Cardiac muscle cell (in vitro differentiated cells and primary cell): Measurements from ENCODE around the gene GRK3. TPM values are rescaled to one million over a fixed set of nuclear protein-coding genes. Genes with fewer than 3 reads are reported as not detected.

ENCODE experiments used
- DNase-seq, 2 donors: peaks; one replicate each; pipeline versions ENCODE4 v3.0.0 to v3.0.0-alpha.2; 2010 to 2017; ENCODE audit warnings: low read depth in 1 of 2, low spot score in 1 of 2
- H3K27ac ChIP-seq: fragments of 200-600 bp; sonication (generic); 2 replicates; pipeline ENCODE4 v1.5.1; 2016
- H3K27me3 ChIP-seq: fragments of 200-600 bp; sonication (generic); 2 replicates; pipeline ENCODE4 v1.6.0; 2016; ENCODE audit warnings: control low read depth
- H3K36me3 ChIP-seq: fragments of 200-600 bp; sonication (generic); 2 replicates; pipeline ENCODE4 v1.5.1; 2016; ENCODE audit warnings: control low read depth
- H3K4me1 ChIP-seq: fragments of 200-600 bp; sonication (generic); 2 replicates; pipeline ENCODE4 v1.8.1; 2017; ENCODE audit warnings: low read depth, mild to moderate bottlenecking, mixed run types
- H3K4me3 ChIP-seq: fragments of 200-600 bp; sonication (generic); 2 replicates; pipeline ENCODE4 v1.5.1; 2016; ENCODE audit warnings: mild to moderate bottlenecking
- H3K9me3 ChIP-seq: fragments of 200-600 bp; sonication (generic); 2 replicates; pipeline ENCODE4 v1.5.1; 2017; ENCODE audit warnings: low read depth, mild to moderate bottlenecking, control low read depth
- CTCF ChIP-seq: IDR thresholded peaks from 2 replicates; pipeline ENCODE4 v1.5.1; 2012; ENCODE audit warnings: low read depth, mild to moderate bottlenecking, low read length
- polyA plus RNA-seq: library from polyadenylated mRNA; unstranded; fragments of >200 nt; fragmentation: Nextera tagmentation; extraction: Ambion mirVana; gene quantifications from 2 replicates; pipeline ENCODE4 v1.2.1, GENCODE V29; 2016
- total RNA-seq: library from RNA; depleted of rRNA; stranded (reverse); fragments of >200 nt; gene quantifications from 2 replicates; pipeline ENCODE4 v1.2.3, GENCODE V29; 2016

Gene GRK3
- total and polyA plus RNA-seq, 2 experiments from 2014 or later = 5.7 to 10.5 TPM

GRCh38 chr22:25747245-25747944 is 182.9 kb downstream of the GRK3 start:
- Histone ChIP-seq H3K36me3 (no peaks in the 10 kb centered on the region), H3K4me1 (peaks cover 51% of the 10 kb centered on the region)
- TF ChIP-seq CTCF = no peak

GRCh38 chr22:25748140-25748539 is 183.7 kb downstream of the GRK3 start:
- H3K4me1 ChIP-seq = peaks cover 45% of the 10 kb centered on the region
- peak overlapping the region; percentile 89 for H3K27ac ChIP-seq
- no peaks in the 10 kb centered on the region for H3K9me3 ChIP-seq
- no peaks in the 10 kb centered on the region for H3K27me3 ChIP-seq
- no peaks in the 10 kb centered on the region for H3K36me3 ChIP-seq
- no peak for TF ChIP-seq CTCF
- no peak overlapping the region for H3K4me3 ChIP-seq
- no peak for DNase-seq

More at GRCh38 chr22:25747245-25747944, 182.9 kb downstream of the GRK3 start:
- peak in 1 of 2 donors; percentile 90 for DNase-seq
- no peak overlapping the region for H3K4me3 ChIP-seq
- no peaks in the 10 kb centered on the region for H3K27me3 ChIP-seq
- H3K9me3 ChIP-seq = no peaks in the 10 kb centered on the region
- peak overlapping the region; percentile 89 for H3K27ac ChIP-seq

- peaks cover 2% of the 10 kb centered on the region for H3K36me3 ChIP-seq
- H3K4me3 ChIP-seq = no peak overlapping the region
- TF ChIP-seq CTCF = no peak
- H3K27ac ChIP-seq = peak overlapping the region; percentile 89
- no peaks in the 10 kb centered on the region for H3K9me3 ChIP-seq
- peaks cover 43% of the 10 kb centered on the region for H3K4me1 ChIP-seq
- no peak for DNase-seq
- no peaks in the 10 kb centered on the region for H3K27me3 ChIP-seq
Observed at GRCh38 chr22:25748704-25749103, 184.2 kb downstream of the GRK3 start.

GRCh38 chr22:25749420-25750169 is 185.1 kb downstream of the GRK3 start:
- no peaks in the 10 kb centered on the region for H3K9me3 ChIP-seq
- TF ChIP-seq CTCF = no peak
- peaks cover 5% of the 10 kb centered on the region for H3K36me3 ChIP-seq
- no peak overlapping the region for H3K4me3 ChIP-seq
- no peak for DNase-seq
- peaks cover 38% of the 10 kb centered on the region for H3K4me1 ChIP-seq
- peak overlapping the region; percentile 89 for H3K27ac ChIP-seq
- H3K27me3 ChIP-seq = no peaks in the 10 kb centered on the region

GRCh38 chr22:25750569-25751173 is 186.2 kb downstream of the GRK3 start:
- Histone ChIP-seq H3K36me3 (peaks cover 5% of the 10 kb centered on the region), H3K4me3 (no peak overlapping the region), H3K4me1 (peaks cover 44% of the 10 kb centered on the region), H3K9me3 (no peaks in the 10 kb centered on the region), H3K27me3 (no peaks in the 10 kb centered on the region), H3K27ac (peak overlapping the region; percentile 89)
- TF ChIP-seq CTCF = no peak
- DNase-seq = no peak
